ENCODE measurements around the gene ZNF774. TPM values are rescaled to one million over a fixed set of nuclear protein-coding genes. Genes with fewer than 3 reads are reported as not detected.

Gene ZNF774
- total RNA-seq, 4 donors from 2014 or later = 0.75 to 22.5 (median 10.2) TPM

- Histone ChIP-seq H3K27ac (peak overlapping the region; percentile 61 to 79 (median 74)), H3K36me3 (peaks cover 0 to 15% (median 2%) of the 10 kb centered on the region in 4 donors), H3K9me3 (no peaks in the 10 kb centered on the region), H3K27me3 (no peaks in the 10 kb centered on the region), H3K4me3 (no peak overlapping the region), H3K4me1 (peaks cover 29 to 90% (median 69%) of the 10 kb centered on the region in 4 donors)
- in situ Hi-C loops (cut with MboI; ENCODE audit: low pct_ligation_motif_present in 1 of 4, low pct_unique_long_range_greater_than_20kb in 1 of 4, low sequenced_read_pairs in 3 of 4) = no loop called here
- WGBS, 2 donors (ENCODE audit: low coverage in 1 of 2) = 43 to 56% methylated on average over 1 of the region's 1 CpG
- intact Hi-C loops (cut with DNase I; ENCODE audit: low total_unique reads) = no loop called here
- DNase-seq = no peak
- TF ChIP-seq POLR2AphosphoS5 (IDR thresholded peaks at IDR 0.05) (no peak), POLR2A (IDR thresholded peaks at IDR 0.05) (no peak), EP300 (IDR thresholded peaks at IDR 0.05; ENCODE audit: low read depth) (no peak), CTCF (IDR thresholded peaks at IDR 0.05) (no peak)
Observed at GRCh38 chr15:90393040-90393439, 41.0 kb downstream of the ZNF774 start.

GRCh38 chr15:90394074-90394473 is 42.0 kb downstream of the ZNF774 start:
- Histone ChIP-seq H3K36me3 (peaks cover 0 to 15% (median 2%) of the 10 kb centered on the region in 4 donors), H3K27ac (peak overlapping the region; percentile 61 to 79 (median 74)), H3K9me3 (no peaks in the 10 kb centered on the region), H3K27me3 (no peaks in the 10 kb centered on the region), H3K4me3 (peak overlapping the region in 1 of 4 donors; percentile 10), H3K4me1 (peaks cover 29 to 98% (median 73%) of the 10 kb centered on the region in 4 donors)
- intact Hi-C loops (cut with DNase I; ENCODE audit: low total_unique reads) = no loop called here
- 60 to 91% methylated on average over 1 of the region's 1 CpG for WGBS, 2 donors (ENCODE audit: low coverage in 1 of 2)
- in situ Hi-C loops (cut with MboI; ENCODE audit: low pct_ligation_motif_present in 1 of 4, low pct_unique_long_range_greater_than_20kb in 1 of 4, low sequenced_read_pairs in 3 of 4) = no loop called here
- peak; percentile 64 for DNase-seq
- TF ChIP-seq POLR2AphosphoS5 (IDR thresholded peaks at IDR 0.05) = no peak
- TF ChIP-seq POLR2A (IDR thresholded peaks at IDR 0.05) = no peak
- TF ChIP-seq EP300 (IDR thresholded peaks at IDR 0.05; ENCODE audit: low read depth) = no peak
- no peak for TF ChIP-seq CTCF (IDR thresholded peaks at IDR 0.05)

- in situ Hi-C loops (cut with MboI; ENCODE audit: low pct_ligation_motif_present in 1 of 4, low pct_unique_long_range_greater_than_20kb in 1 of 4, low sequenced_read_pairs in 3 of 4) (no loop called here), intact Hi-C loops (cut with DNase I; ENCODE audit: low total_unique reads) (no loop called here)
- Histone ChIP-seq H3K27ac (peak overlapping the region; percentile 61 to 79 (median 72)), H3K36me3 (peaks cover 0 to 15% (median 2%) of the 10 kb centered on the region in 4 donors), H3K4me3 (peak overlapping the region in 1 of 4 donors; percentile 10), H3K4me1 (peaks cover 34 to 98% (median 72%) of the 10 kb centered on the region in 4 donors), H3K9me3 (no peaks in the 10 kb centered on the region), H3K27me3 (no peaks in the 10 kb centered on the region)
- TF ChIP-seq EP300 (IDR thresholded peaks at IDR 0.05; ENCODE audit: low read depth) = no peak
- no peak for TF ChIP-seq POLR2A (IDR thresholded peaks at IDR 0.05)
- no peak for TF ChIP-seq POLR2AphosphoS5 (IDR thresholded peaks at IDR 0.05)
- no peak for TF ChIP-seq CTCF (IDR thresholded peaks at IDR 0.05)
- 84 to 94% methylated on average over 4 to 12 of the region's 12 CpGs for WGBS, 2 donors (ENCODE audit: low coverage in 1 of 2)
- no peak for DNase-seq
Observed at GRCh38 chr15:90394748-90395442, 42.8 kb downstream of the ZNF774 start.

- peak overlapping the region in 3 of 4 donors; percentile 32 to 61 (median 38) for H3K27ac ChIP-seq
- WGBS, 2 donors (ENCODE audit: low coverage in 1 of 2) = 77 to 78% methylated on average over 4 of the region's 4 CpGs
- H3K4me3 ChIP-seq = no peak overlapping the region
- no peak for DNase-seq
- H3K9me3 ChIP-seq = no peaks in the 10 kb centered on the region
- TF ChIP-seq CTCF (IDR thresholded peaks at IDR 0.05) = no peak
- no peak for TF ChIP-seq POLR2A (IDR thresholded peaks at IDR 0.05)
- no peak for TF ChIP-seq POLR2AphosphoS5 (IDR thresholded peaks at IDR 0.05)
- no peak for TF ChIP-seq EP300 (IDR thresholded peaks at IDR 0.05; ENCODE audit: low read depth)
- H3K4me1 ChIP-seq = peaks cover 27 to 97% (median 70%) of the 10 kb centered on the region in 4 donors
- intact Hi-C loops (cut with DNase I; ENCODE audit: low total_unique reads) = no loop called here
- H3K36me3 ChIP-seq = peaks cover 0 to 6% (median 0%) of the 10 kb centered on the region in 4 donors
- in situ Hi-C loops (cut with MboI; ENCODE audit: low pct_ligation_motif_present in 1 of 4, low pct_unique_long_range_greater_than_20kb in 1 of 4, low sequenced_read_pairs in 3 of 4) = no loop called here
- H3K27me3 ChIP-seq = no peaks in the 10 kb centered on the region
Observed at GRCh38 chr15:90396321-90396720, 44.2 kb downstream of the ZNF774 start.
